ENCODE measurements around the gene MYL6. TPM values are rescaled to one million over a fixed set of nuclear protein-coding genes. Genes with fewer than 3 reads are reported as not detected.

MYL6 gene
- total and polyA plus RNA-seq, 9 of the 15 experiments (the other 6 are each of a cell fraction or from before 2014, with no cell fraction given) = 557 to 1,664 (median 958) TPM

DNA sequence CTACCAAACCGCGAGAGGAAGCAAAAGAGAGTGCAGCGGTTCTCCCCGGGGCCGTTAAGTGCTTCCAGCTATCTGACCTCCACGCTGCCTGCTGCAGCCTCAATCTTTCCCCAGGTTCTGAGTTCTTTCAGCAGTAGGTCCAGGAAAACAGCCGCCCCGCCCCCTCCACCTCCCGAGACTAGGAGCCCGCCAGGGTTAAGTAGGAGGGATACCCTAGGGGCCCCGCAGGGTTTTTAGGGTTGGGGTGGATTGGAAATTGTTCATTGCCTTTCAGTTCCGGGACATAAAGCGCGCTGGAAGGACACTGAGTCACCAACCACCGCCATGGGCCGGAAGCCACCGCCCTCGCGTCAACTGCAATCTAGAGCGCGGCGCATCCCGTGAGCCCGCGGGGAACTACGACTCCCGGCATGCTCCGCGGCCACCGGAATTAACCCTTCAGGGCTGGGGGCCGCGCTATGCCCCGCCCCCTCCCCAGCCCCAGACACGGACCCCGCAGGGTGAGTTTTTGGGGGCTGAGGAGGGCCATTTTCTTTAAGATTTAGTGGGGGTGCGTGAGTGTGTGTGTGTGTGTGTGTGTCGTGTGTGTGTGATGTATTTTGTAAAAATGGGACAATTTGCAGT lies 5.9 kb upstream of the MYL6 start, which contains the start of gene MYL6B (continued):
- TF ChIP-seq, protein P1, sequence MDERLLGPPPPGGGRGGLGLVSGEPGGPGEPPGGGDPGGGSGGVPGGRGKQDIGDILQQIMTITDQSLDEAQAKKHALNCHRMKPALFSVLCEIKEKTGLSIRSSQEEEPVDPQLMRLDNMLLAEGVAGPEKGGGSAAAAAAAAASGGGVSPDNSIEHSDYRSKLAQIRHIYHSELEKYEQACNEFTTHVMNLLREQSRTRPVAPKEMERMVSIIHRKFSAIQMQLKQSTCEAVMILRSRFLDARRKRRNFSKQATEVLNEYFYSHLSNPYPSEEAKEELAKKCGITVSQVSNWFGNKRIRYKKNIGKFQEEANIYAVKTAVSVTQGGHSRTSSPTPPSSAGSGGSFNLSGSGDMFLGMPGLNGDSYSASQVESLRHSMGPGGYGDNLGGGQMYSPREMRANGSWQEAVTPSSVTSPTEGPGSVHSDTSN (CRISPR knock-in tag; IDR thresholded peaks at IDR 0.05; ENCODE audit: low read depth) = no peak
- TF ChIP-seq, protein P1 (tag; conservative IDR thresholded peaks at IDR 0.05; ENCODE audit: low read depth) = no peak
- TF ChIP-seq ZNF354B (CRISPR knock-in tag; IDR thresholded peaks at IDR 0.05) = no peak
- TF ChIP-seq, protein P2, sequence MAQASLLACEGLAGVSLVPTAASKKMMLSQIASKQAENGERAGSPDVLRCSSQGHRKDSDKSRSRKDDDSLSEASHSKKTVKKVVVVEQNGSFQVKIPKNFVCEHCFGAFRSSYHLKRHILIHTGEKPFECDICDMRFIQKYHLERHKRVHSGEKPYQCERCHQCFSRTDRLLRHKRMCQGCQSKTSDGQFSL (CRISPR knock-in tag; IDR thresholded peaks at IDR 0.05) = no peak
- TF ChIP-seq, protein P2 (tag; IDR thresholded peaks at IDR 0.05) = no peak
- no peak for TF ChIP-seq CBX3 (IDR thresholded peaks at IDR 0.05; ENCODE audit: borderline replicate concordance in 1 of 2, low read length in 2 of 2)
- TF ChIP-seq MTF1 (CRISPR knock-in tag; IDR thresholded peaks at IDR 0.05; ENCODE audit: borderline replicate concordance) = no peak
- peak; percentile 93 for TF ChIP-seq BHLHE40 (IDR thresholded peaks at IDR 0.05; ENCODE audit: low read length)
- no peak for TF ChIP-seq MCM3 (IDR thresholded peaks at IDR 0.05)
- no peak for TF ChIP-seq IFI16 (CRISPR knock-in tag; IDR thresholded peaks at IDR 0.05)
- TF ChIP-seq RFX5 (IDR thresholded peaks at IDR 0.05; ENCODE audit: low read depth, low read length) = no peak
- TF ChIP-seq, protein P3, sequence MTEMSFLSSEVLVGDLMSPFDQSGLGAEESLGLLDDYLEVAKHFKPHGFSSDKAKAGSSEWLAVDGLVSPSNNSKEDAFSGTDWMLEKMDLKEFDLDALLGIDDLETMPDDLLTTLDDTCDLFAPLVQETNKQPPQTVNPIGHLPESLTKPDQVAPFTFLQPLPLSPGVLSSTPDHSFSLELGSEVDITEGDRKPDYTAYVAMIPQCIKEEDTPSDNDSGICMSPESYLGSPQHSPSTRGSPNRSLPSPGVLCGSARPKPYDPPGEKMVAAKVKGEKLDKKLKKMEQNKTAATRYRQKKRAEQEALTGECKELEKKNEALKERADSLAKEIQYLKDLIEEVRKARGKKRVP (CRISPR knock-in tag; IDR thresholded peaks at IDR 0.05) = no peak
- TF ChIP-seq, protein P4, sequence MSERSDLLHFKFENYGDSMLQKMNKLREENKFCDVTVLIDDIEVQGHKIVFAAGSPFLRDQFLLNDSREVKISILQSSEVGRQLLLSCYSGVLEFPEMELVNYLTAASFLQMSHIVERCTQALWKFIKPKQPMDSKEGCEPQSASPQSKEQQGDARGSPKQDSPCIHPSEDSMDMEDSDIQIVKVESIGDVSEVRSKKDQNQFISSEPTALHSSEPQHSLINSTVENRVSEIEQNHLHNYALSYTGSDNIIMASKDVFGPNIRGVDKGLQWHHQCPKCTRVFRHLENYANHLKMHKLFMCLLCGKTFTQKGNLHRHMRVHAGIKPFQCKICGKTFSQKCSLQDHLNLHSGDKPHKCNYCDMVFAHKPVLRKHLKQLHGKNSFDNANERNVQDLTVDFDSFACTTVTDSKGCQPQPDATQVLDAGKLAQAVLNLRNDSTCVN (CRISPR knock-in tag; IDR thresholded peaks at IDR 0.05) = no peak
- 0 out of 2 replicates have a peak, but pooled peaks have one; percentile 32 for TF ChIP-seq DPF2 (IDR thresholded peaks at IDR 0.05)
- no peak for TF ChIP-seq BCL6 (CRISPR knock-in tag; IDR thresholded peaks at IDR 0.05)
- TF ChIP-seq, protein P5, sequence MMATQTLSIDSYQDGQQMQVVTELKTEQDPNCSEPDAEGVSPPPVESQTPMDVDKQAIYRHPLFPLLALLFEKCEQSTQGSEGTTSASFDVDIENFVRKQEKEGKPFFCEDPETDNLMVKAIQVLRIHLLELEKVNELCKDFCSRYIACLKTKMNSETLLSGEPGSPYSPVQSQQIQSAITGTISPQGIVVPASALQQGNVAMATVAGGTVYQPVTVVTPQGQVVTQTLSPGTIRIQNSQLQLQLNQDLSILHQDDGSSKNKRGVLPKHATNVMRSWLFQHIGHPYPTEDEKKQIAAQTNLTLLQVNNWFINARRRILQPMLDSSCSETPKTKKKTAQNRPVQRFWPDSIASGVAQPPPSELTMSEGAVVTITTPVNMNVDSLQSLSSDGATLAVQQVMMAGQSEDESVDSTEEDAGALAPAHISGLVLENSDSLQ (IDR thresholded peaks at IDR 0.05) = 0 out of 2 replicates have a peak, but pooled peaks have one; percentile 6
- no peak for TF ChIP-seq SETDB1 (IDR thresholded peaks at IDR 0.05; ENCODE audit: low read length)
- TF ChIP-seq, protein P6, sequence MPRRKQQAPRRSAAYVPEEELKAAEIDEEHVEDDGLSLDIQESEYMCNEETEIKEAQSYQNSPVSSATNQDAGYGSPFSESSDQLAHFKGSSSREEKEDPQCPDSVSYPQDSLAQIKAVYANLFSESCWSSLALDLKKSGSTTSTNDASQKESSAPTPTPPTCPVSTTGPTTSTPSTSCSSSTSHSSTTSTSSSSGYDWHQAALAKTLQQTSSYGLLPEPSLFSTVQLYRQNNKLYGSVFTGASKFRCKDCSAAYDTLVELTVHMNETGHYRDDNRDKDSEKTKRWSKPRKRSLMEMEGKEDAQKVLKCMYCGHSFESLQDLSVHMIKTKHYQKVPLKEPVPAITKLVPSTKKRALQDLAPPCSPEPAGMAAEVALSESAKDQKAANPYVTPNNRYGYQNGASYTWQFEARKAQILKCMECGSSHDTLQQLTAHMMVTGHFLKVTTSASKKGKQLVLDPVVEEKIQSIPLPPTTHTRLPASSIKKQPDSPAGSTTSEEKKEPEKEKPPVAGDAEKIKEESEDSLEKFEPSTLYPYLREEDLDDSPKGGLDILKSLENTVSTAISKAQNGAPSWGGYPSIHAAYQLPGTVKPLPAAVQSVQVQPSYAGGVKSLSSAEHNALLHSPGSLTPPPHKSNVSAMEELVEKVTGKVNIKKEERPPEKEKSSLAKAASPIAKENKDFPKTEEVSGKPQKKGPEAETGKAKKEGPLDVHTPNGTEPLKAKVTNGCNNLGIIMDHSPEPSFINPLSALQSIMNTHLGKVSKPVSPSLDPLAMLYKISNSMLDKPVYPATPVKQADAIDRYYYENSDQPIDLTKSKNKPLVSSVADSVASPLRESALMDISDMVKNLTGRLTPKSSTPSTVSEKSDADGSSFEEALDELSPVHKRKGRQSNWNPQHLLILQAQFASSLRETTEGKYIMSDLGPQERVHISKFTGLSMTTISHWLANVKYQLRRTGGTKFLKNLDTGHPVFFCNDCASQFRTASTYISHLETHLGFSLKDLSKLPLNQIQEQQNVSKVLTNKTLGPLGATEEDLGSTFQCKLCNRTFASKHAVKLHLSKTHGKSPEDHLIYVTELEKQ (CRISPR knock-in tag; IDR thresholded peaks at IDR 0.05) = no peak

All from K562 (cell line).